DND-41 (cell line): ENCODE measurements around the gene MAP2K1.

ENCODE experiments used
- ATAC-seq: fragments of 200-7000 bp; cut with Tn5 transposase; 3 replicates; pipeline ENCODE4 v1.9.1; 2021; ENCODE audit warnings: low read depth; ENCODE audit not compliant: insufficient read depth
- DNase-seq: peaks from one replicate; pipeline ENCODE4 v3.0.0-alpha.2; 2020
- H2AFZ ChIP-seq: 2 replicates; pipeline ENCODE4 v1.6.0; 2012; ENCODE audit warnings: low read depth, low read length
- H3K27ac ChIP-seq: 2 replicates; pipeline ENCODE4 v1.5.1; 2012; ENCODE audit warnings: low read length, inconsistent platforms
- H3K27me3 ChIP-seq: fragments of 200-600 bp; sonication (generic); 2 replicates; pipeline ENCODE4 v1.6.0; 2012; ENCODE audit warnings: low read length, mild to moderate bottlenecking, inconsistent platforms; ENCODE audit not compliant: insufficient read depth, poor library complexity
- H3K36me3 ChIP-seq: 2 replicates; pipeline ENCODE4 v1.5.1; 2012; ENCODE audit warnings: low read length, inconsistent platforms; ENCODE audit not compliant: insufficient read depth
- H3K4me1 ChIP-seq: 2 replicates; pipeline ENCODE4 v1.5.1; 2012; ENCODE audit warnings: mild to moderate bottlenecking, low read length; ENCODE audit not compliant: insufficient read depth
- H3K4me2 ChIP-seq: 2 replicates; pipeline ENCODE4 v1.6.0; 2012; ENCODE audit warnings: mild to moderate bottlenecking, moderate library complexity, low read length, inconsistent platforms; ENCODE audit not compliant: insufficient read depth
- H3K4me3 ChIP-seq, 2 experiments: fragments of 200-600 bp in 1 of 2; shearing (Covaris generic) in 1 of 2; 2 replicates each; pipeline ENCODE4 v1.5.1; 2012 to 2016; ENCODE audit warnings: inconsistent platforms in 2 of 2, low read length in 2 of 2, mild to moderate bottlenecking in 2 of 2, low read depth in 1 of 2, moderate library complexity in 1 of 2
- H3K79me2 ChIP-seq: 2 replicates; pipeline ENCODE4 v1.6.0; 2012; ENCODE audit warnings: low read length, inconsistent platforms; ENCODE audit not compliant: insufficient read depth
- H3K9ac ChIP-seq: 2 replicates; pipeline ENCODE4 v1.6.0; 2012; ENCODE audit warnings: low read depth, mild to moderate bottlenecking, inconsistent platforms, low read length, moderate library complexity
- H3K9me3 ChIP-seq: 2 replicates; pipeline ENCODE4 v1.5.1; 2012; ENCODE audit warnings: low read length, moderate library complexity, mild to moderate bottlenecking, inconsistent platforms; ENCODE audit not compliant: insufficient read depth, severe bottlenecking
- H4K20me1 ChIP-seq: 2 replicates; pipeline ENCODE4 v1.6.0; 2012; ENCODE audit warnings: low read length; ENCODE audit not compliant: insufficient read depth
- EZH2 ChIP-seq: IDR thresholded peaks from 3 replicates; pipeline ENCODE4 v1.6.1; 2012; ENCODE audit warnings: borderline replicate concordance, low read depth, mild to moderate bottlenecking, moderate library complexity, low read length, inconsistent platforms; ENCODE audit not compliant: severe bottlenecking
- TF ChIP-seq, protein P1 (sequence below): IDR thresholded peaks from 2 replicates; pipeline ENCODE4 v1.5.1; 2012; ENCODE audit warnings: borderline replicate concordance, low read length, moderate library complexity, mild to moderate bottlenecking; ENCODE audit not compliant: poor library complexity, severe bottlenecking; ENCODE audit errors: extremely low read depth

MAP2K1 gene

DNA sequence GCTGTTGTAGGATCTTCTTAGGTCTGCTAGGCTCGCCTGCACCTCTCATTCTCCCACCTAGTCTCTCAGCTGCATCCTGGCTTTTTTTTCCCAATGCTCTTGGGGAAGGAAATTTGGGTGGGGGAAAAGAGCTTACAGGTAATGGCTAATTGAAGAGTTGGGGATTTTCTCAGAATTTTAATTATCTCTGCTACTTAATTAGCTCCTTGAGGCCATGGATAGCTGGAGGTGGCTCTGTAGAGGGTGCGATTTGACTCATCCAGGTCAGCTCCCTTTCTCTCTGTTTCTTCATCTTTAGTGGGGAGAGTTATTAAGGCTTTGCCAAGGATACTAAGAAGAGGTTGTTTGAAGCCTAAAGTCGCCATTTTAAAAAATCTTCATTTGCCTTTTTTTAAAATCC, 88.3 kb downstream of the MAP2K1 start:
- H3K4me2 ChIP-seq, result no peak overlapping the region
- no peaks in the 10 kb centered on the region for H3K4me1 ChIP-seq
- H3K9ac ChIP-seq, result no peak overlapping the region
- H3K9me3 ChIP-seq, result no peaks in the 10 kb centered on the region
- peaks cover 14% of the 10 kb centered on the region; the same call in 1 of the 2 replicates for H4K20me1 ChIP-seq
- TF ChIP-seq, protein P1, sequence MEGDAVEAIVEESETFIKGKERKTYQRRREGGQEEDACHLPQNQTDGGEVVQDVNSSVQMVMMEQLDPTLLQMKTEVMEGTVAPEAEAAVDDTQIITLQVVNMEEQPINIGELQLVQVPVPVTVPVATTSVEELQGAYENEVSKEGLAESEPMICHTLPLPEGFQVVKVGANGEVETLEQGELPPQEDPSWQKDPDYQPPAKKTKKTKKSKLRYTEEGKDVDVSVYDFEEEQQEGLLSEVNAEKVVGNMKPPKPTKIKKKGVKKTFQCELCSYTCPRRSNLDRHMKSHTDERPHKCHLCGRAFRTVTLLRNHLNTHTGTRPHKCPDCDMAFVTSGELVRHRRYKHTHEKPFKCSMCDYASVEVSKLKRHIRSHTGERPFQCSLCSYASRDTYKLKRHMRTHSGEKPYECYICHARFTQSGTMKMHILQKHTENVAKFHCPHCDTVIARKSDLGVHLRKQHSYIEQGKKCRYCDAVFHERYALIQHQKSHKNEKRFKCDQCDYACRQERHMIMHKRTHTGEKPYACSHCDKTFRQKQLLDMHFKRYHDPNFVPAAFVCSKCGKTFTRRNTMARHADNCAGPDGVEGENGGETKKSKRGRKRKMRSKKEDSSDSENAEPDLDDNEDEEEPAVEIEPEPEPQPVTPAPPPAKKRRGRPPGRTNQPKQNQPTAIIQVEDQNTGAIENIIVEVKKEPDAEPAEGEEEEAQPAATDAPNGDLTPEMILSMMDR, result no peak
- TF ChIP-seq EZH2, result no peak
- H3K79me2 ChIP-seq, result peaks cover 8% of the 10 kb centered on the region; the same call in 1 of the 2 replicates
- ATAC-seq (no peak), DNase-seq (no peak)
- H3K27ac ChIP-seq, result no peak overlapping the region
- no peak overlapping the region for H2AFZ ChIP-seq
- peaks cover 10% of the 10 kb centered on the region; the same call in 1 of the 2 replicates for H3K36me3 ChIP-seq
- no peaks in the 10 kb centered on the region for H3K27me3 ChIP-seq
- H3K4me3 ChIP-seq, result no peak overlapping the region

DNA sequence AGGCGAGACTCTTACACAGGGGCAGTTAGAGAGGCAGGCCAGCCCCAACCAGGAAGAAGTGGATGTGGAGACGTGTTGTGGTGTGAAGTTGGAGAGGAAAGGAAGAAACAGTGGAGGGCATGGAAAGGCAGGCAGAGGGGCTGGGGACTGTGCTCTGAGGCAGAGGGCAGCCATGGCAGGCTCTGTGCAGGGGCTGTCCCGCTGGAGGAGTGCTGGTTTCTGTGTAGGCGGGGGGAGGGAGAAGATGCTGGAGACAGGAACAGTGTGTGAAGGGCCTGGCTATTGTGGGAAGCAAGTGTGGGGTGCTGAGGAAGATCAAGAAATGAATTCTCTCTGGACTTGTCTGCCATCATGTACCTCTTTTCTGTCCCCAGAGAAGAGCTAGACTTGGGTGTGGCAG, 89.8 kb downstream of the MAP2K1 start:
- Histone ChIP-seq H3K79me2 (peaks cover 9% of the 10 kb centered on the region), H3K4me3 (no peak overlapping the region), H3K4me2 (no peak overlapping the region), H3K27ac (no peak overlapping the region), H4K20me1 (peaks cover 14% of the 10 kb centered on the region; the same call in 1 of the 2 replicates), H3K9me3 (no peaks in the 10 kb centered on the region), H2AFZ (no peak overlapping the region), H3K9ac (no peak overlapping the region), H3K4me1 (no peaks in the 10 kb centered on the region), H3K36me3 (peaks cover 17% of the 10 kb centered on the region), H3K27me3 (no peaks in the 10 kb centered on the region)
- ATAC-seq, result no peak
- DNase-seq, result no peak
- TF ChIP-seq, protein P1, result no peak
- no peak for TF ChIP-seq EZH2

DNA sequence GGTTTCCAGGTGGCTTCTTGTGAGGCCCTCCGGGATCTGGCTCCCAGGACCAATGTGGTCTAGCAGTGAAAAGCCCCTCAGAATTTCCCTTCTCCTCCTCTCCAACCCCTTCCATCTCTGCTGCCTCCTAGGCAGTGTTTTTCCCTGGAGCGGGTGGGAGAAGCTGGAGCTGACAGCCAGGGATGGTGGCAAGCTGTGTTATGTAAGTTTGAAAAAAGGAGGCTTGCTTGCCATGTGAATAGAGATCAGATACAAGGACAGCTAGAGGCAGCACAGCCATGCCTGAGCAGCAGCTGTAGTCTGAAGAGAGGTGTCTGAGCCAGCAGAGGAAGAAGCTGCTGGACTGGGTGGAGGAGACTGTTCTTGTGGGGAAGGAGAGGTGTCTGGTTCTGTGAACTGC, 90.3 kb downstream of the MAP2K1 start:
- no peak overlapping the region for H3K27ac ChIP-seq
- H3K4me2 ChIP-seq, result no peak overlapping the region
- H3K9ac ChIP-seq, result no peak overlapping the region
- peaks cover 21% of the 10 kb centered on the region for H3K36me3 ChIP-seq
- H3K27me3 ChIP-seq, result no peaks in the 10 kb centered on the region
- ATAC-seq, result no peak
- H3K79me2 ChIP-seq, result peaks cover 12% of the 10 kb centered on the region
- H2AFZ ChIP-seq, result no peak overlapping the region
- H3K4me3 ChIP-seq, result no peak overlapping the region
- H3K4me1 ChIP-seq, result no peaks in the 10 kb centered on the region
- no peak for DNase-seq
- TF ChIP-seq, protein P1, result no peak
- no peak for TF ChIP-seq EZH2
- H4K20me1 ChIP-seq, result peaks cover 14% of the 10 kb centered on the region; the same call in 1 of the 2 replicates
- no peaks in the 10 kb centered on the region for H3K9me3 ChIP-seq

DNA sequence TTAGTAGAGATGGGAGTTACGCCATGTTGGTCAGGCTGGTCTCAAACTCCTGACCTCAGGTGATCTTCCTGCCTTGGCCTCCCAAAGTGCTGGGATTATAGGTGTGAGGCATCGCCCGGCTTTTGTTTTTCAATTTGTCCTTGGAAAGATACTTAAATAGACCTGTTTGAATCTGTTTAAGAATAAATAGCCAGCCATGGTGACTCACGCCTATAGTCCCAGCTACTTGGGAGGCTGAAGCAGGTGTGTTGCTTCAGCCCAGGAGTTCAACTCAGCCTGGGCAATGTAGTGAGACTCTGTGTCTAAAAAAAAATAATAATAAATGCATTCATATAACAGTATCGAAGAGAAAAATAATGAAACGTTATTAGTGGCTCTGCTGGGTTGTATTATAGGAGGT, 93.6 kb downstream of the MAP2K1 start:
- Histone ChIP-seq H2AFZ (no peak overlapping the region), H3K4me1 (no peaks in the 10 kb centered on the region), H3K27ac (no peak overlapping the region), H3K27me3 (no peaks in the 10 kb centered on the region), H3K79me2 (peaks cover 23% of the 10 kb centered on the region), H3K9ac (no peak overlapping the region), H3K9me3 (no peaks in the 10 kb centered on the region), H3K4me3 (no peak overlapping the region), H3K36me3 (peaks cover 45% of the 10 kb centered on the region), H3K4me2 (no peak overlapping the region), H4K20me1 (peaks cover 19% of the 10 kb centered on the region; the same call in 1 of the 2 replicates)
- DNase-seq, result no peak
- no peak for ATAC-seq
- TF ChIP-seq, protein P1, result no peak
- TF ChIP-seq EZH2, result no peak
